ENCODE results near the gene GATAD2B. TPM values are rescaled to one million over a fixed set of nuclear protein-coding genes. Genes with fewer than 3 reads are reported as not detected.

The GATAD2B gene
- total and polyA plus RNA-seq, 2 donors (not counting 1 experiment from before 2014, with no cell fraction given): 4.8 to 5.2 TPM

DNA sequence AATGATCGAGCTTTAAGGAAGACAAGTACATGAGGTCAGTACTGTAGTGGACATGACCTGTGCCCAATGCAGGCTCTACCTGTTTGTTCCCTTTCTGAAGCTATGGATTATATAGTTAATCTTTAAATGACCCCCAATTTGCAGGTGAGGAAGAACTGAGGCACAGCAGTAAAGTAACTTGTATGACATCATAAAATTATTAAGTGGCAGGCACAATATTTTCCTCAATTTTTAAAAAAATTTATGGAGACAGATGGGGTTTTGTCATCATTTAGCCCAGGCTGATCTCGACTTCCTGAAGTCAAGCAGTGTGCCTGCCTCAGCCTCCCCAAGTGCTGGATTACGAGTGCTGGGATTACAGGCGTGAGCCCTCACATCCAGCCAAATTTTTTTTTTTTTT is 3.6 kb upstream of the GATAD2B start:
- no peak overlapping the region for H3K27ac ChIP-seq (ENCODE audit: insufficient read depth, low read length)
- H3K27me3 ChIP-seq (ENCODE audit: control insufficient read depth, insufficient read depth, low read length): no peaks in the 10 kb centered on the region
- TF ChIP-seq, protein P1, sequence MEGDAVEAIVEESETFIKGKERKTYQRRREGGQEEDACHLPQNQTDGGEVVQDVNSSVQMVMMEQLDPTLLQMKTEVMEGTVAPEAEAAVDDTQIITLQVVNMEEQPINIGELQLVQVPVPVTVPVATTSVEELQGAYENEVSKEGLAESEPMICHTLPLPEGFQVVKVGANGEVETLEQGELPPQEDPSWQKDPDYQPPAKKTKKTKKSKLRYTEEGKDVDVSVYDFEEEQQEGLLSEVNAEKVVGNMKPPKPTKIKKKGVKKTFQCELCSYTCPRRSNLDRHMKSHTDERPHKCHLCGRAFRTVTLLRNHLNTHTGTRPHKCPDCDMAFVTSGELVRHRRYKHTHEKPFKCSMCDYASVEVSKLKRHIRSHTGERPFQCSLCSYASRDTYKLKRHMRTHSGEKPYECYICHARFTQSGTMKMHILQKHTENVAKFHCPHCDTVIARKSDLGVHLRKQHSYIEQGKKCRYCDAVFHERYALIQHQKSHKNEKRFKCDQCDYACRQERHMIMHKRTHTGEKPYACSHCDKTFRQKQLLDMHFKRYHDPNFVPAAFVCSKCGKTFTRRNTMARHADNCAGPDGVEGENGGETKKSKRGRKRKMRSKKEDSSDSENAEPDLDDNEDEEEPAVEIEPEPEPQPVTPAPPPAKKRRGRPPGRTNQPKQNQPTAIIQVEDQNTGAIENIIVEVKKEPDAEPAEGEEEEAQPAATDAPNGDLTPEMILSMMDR (conservative IDR thresholded peaks at IDR 0.05 in 1 of 2, IDR thresholded peaks at IDR 0.05 in 1 of 2; ENCODE audit: low read depth in 1 of 2, low read length in 2 of 2): no peak
- TF ChIP-seq EZH2 (IDR thresholded peaks at IDR 0.05; ENCODE audit: low read length, missing control alignments): no peak
- peaks cover 4% of the 10 kb centered on the region for H3K36me3 ChIP-seq (ENCODE audit: control insufficient read depth, insufficient read depth, low read length)
- peaks cover 12% of the 10 kb centered on the region for H3K4me1 ChIP-seq (ENCODE audit: control insufficient read depth, extremely low read depth, insufficient read depth, low read length)
- H3K9me3 ChIP-seq (ENCODE audit: control insufficient read depth, insufficient read depth, low read depth, low read length): no peaks in the 10 kb centered on the region
- no peak overlapping the region for H3K4me2 ChIP-seq (ENCODE audit: extremely low read depth, insufficient read depth, low read length)
- H3K79me2 ChIP-seq (ENCODE audit: control insufficient read depth, insufficient read depth, low read length): peaks cover 6% of the 10 kb centered on the region
- H3K9ac ChIP-seq (ENCODE audit: insufficient read depth, low read length): no peak overlapping the region
- no peak overlapping the region for H3K4me3 ChIP-seq (replicated peaks in 1 of 4; ENCODE audit: control extremely low read depth in 1 of 4, insufficient read depth in 1 of 4, low read depth in 3 of 4, low read length in 4 of 4)
- DNase-seq (ENCODE audit: low read depth in 2 of 2): no peak
- no peak overlapping the region for H2AFZ ChIP-seq (ENCODE audit: low read length)
- H4K20me1 ChIP-seq (ENCODE audit: control insufficient read depth, extremely low read depth, insufficient read depth, low read length): no peaks in the 10 kb centered on the region

- no peaks in the 10 kb centered on the region for H3K36me3 ChIP-seq (ENCODE audit: control insufficient read depth, insufficient read depth, low read length)
- TF ChIP-seq, protein P1 (conservative IDR thresholded peaks at IDR 0.05 in 1 of 2, IDR thresholded peaks at IDR 0.05 in 1 of 2; ENCODE audit: low read depth in 1 of 2, low read length in 2 of 2): no peak
- TF ChIP-seq EZH2 (IDR thresholded peaks at IDR 0.05; ENCODE audit: low read length, missing control alignments): no peak
- peaks cover 18% of the 10 kb centered on the region for H3K4me1 ChIP-seq (ENCODE audit: control insufficient read depth, extremely low read depth, insufficient read depth, low read length)
- peak overlapping the region; percentile 58 for H3K9ac ChIP-seq (ENCODE audit: insufficient read depth, low read length)
- peak overlapping the region; percentile 78 to 92 (median 86) for H3K4me3 ChIP-seq (replicated peaks in 1 of 4; ENCODE audit: control extremely low read depth in 1 of 4, insufficient read depth in 1 of 4, low read depth in 3 of 4, low read length in 4 of 4)
- H2AFZ ChIP-seq (ENCODE audit: low read length): peak overlapping the region; percentile 31
- no peaks in the 10 kb centered on the region for H3K9me3 ChIP-seq (ENCODE audit: control insufficient read depth, insufficient read depth, low read depth, low read length)
- no peak for DNase-seq (ENCODE audit: low read depth in 2 of 2)
- H3K4me2 ChIP-seq (ENCODE audit: extremely low read depth, insufficient read depth, low read length): peak overlapping the region; percentile 97
- H3K27ac ChIP-seq (ENCODE audit: insufficient read depth, low read length): peak overlapping the region; percentile 57
- H3K79me2 ChIP-seq (ENCODE audit: control insufficient read depth, insufficient read depth, low read length): peaks cover 37% of the 10 kb centered on the region
- no peaks in the 10 kb centered on the region for H3K27me3 ChIP-seq (ENCODE audit: control insufficient read depth, insufficient read depth, low read length)
- peaks cover 3% of the 10 kb centered on the region for H4K20me1 ChIP-seq (ENCODE audit: control insufficient read depth, extremely low read depth, insufficient read depth, low read length)
These were observed 448 bp downstream of the GATAD2B start for GRCh38 chr1:153922076-153922971.

DNA sequence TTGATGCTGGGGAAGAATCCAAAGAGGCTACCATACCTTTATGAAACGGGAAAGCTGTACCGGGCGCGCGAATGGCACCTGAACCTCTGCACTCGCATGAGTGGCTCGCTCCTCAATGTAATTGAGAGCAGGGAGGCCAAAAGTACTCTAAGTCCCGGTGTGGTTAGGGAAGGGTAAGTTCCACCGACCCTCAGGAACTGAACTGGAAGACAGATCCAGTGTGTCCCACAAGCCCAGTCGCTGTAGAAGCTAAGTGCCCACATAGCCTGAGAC is 1.0 kb downstream of the GATAD2B start:
- H4K20me1 ChIP-seq (ENCODE audit: control insufficient read depth, extremely low read depth, insufficient read depth, low read length): peaks cover 3% of the 10 kb centered on the region
- peaks cover 37% of the 10 kb centered on the region for H3K79me2 ChIP-seq (ENCODE audit: control insufficient read depth, insufficient read depth, low read length)
- DNase-seq (ENCODE audit: low read depth in 2 of 2): peak in 1 of 2 donors; percentile 6

More for the DNA sequence above, 1.0 kb downstream of the GATAD2B start:
- Histone ChIP-seq H3K36me3 (ENCODE audit: control insufficient read depth, insufficient read depth, low read length) (no peaks in the 10 kb centered on the region), H2AFZ (ENCODE audit: low read length) (peak overlapping the region; percentile 31), H3K27me3 (ENCODE audit: control insufficient read depth, insufficient read depth, low read length) (no peaks in the 10 kb centered on the region), H3K27ac (ENCODE audit: insufficient read depth, low read length) (peak overlapping the region; percentile 57), H3K9me3 (ENCODE audit: control insufficient read depth, insufficient read depth, low read depth, low read length) (no peaks in the 10 kb centered on the region), H3K4me1 (ENCODE audit: control insufficient read depth, extremely low read depth, insufficient read depth, low read length) (peaks cover 18% of the 10 kb centered on the region), H3K9ac (ENCODE audit: insufficient read depth, low read length) (peak overlapping the region; percentile 51), H3K4me3 (replicated peaks in 1 of 4; ENCODE audit: control extremely low read depth in 1 of 4, insufficient read depth in 1 of 4, low read depth in 3 of 4, low read length in 4 of 4) (peak overlapping the region; percentile 78 to 92 (median 86)), H3K4me2 (ENCODE audit: extremely low read depth, insufficient read depth, low read length) (peak overlapping the region; percentile 97)
- TF ChIP-seq, protein P1 (conservative IDR thresholded peaks at IDR 0.05 in 1 of 2, IDR thresholded peaks at IDR 0.05 in 1 of 2; ENCODE audit: low read depth in 1 of 2, low read length in 2 of 2): no peak
- no peak for TF ChIP-seq EZH2 (IDR thresholded peaks at IDR 0.05; ENCODE audit: low read length, missing control alignments)

Data from fibroblast of lung (primary cell).